Naive B cell (primary cell): Measurements from ENCODE around the gene NOTCH3. TPM values are rescaled to one million over a fixed set of nuclear protein-coding genes. Genes with fewer than 3 reads are reported as not detected.

ENCODE experiments used
- ATAC-seq, 2 donors: fragments of 150-1000 bp; cut with Tn5 transposase; 2 replicates each; pipeline ENCODE4 v1.10.0; 2021; ENCODE audit warnings: low read depth in 2 of 2, mild to moderate bottlenecking in 2 of 2, moderate library complexity in 2 of 2
- DNase-seq: peaks from one replicate; pipeline ENCODE4 v3.0.0; 2022
- H3K27ac Mint-ChIP-seq, 6 donors: one replicate each; pipeline ENCODE4 v1.8.0; 2020 to 2022; ENCODE audit warnings: mild to moderate bottlenecking in 6 of 6, mixed read lengths in 6 of 6, moderate library complexity in 5 of 6, inconsistent platforms in 2 of 6
- H3K27me3 Mint-ChIP-seq, 3 donors: one replicate each; pipeline ENCODE4 v1.8.0; 2021 to 2022; ENCODE audit warnings: mixed read lengths in 3 of 3, mild to moderate bottlenecking in 1 of 3
- H3K36me3 Mint-ChIP-seq, 2 donors: one replicate each; pipeline ENCODE4 v1.8.0; 2020 to 2022; ENCODE audit warnings: mixed read lengths in 2 of 2, inconsistent platforms in 1 of 2, mild to moderate bottlenecking in 1 of 2
- H3K4me1 Mint-ChIP-seq, 3 donors: one replicate each; pipeline ENCODE4 v1.8.0; 2020 to 2022; ENCODE audit warnings: mixed read lengths in 3 of 3, inconsistent platforms in 1 of 3, mild to moderate bottlenecking in 1 of 3, moderate library complexity in 1 of 3
- H3K4me3 Mint-ChIP-seq, 8 donors: one replicate each; pipeline ENCODE4 v1.8.0; 2020 to 2022; ENCODE audit warnings: mild to moderate bottlenecking in 8 of 8, mixed read lengths in 8 of 8, moderate library complexity in 8 of 8, inconsistent platforms in 2 of 8
- H3K9me3 Mint-ChIP-seq, 7 donors: one replicate each; pipeline ENCODE4 v1.8.0; 2020 to 2022; ENCODE audit warnings: mixed read lengths in 7 of 7, mild to moderate bottlenecking in 5 of 7, inconsistent platforms in 2 of 7, moderate library complexity in 1 of 7
- polyA plus RNA-seq, 6 donors: library from polyadenylated mRNA; unstranded; fragments of 300-500 nt; fragmentation: Illumina TruSeq; gene quantifications; one replicate each; pipeline ENCODE4 v1.2.3, GENCODE V29; 2021; ENCODE audit warnings: low read depth in 6 of 6

NOTCH3 gene
- polyA plus RNA-seq, 6 donors from 2014 or later = not detected

DNA sequence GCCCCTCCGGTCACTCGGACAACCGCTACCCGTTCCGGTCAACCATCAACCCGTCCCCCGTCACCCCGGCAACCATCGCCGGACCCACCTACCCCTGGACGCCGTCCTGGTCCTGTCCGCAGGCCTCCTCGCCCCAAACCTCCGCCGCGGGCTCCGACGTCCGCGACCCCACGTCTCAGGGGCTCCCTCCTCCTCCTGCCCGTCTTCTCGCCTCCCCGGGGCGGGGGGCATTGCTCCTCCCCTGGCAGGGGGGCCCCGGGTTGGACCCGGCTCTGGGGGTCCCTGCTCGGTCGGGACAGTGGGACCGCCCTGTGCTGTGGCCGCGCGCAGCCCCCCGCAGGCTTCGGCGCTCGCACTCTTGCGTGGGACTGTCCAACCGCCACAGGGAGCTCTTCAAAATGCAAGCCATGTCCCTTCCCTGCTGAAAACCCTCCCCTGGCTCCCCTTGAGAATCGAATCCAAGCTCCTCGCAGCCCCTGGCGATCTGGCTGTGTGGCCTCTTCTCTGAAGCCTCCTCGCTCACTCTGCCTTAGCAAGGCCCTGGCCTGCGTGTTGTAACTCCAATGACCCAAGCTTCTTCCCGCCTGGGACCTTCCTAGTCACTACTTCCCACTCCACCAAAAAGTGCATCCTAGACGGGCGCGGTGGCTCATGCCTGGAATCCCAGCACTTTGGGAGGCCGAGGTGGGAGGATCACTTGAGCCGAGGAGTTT, 23.0 kb upstream of the NOTCH3 start:
- Mint-ChIP-seq H3K9me3 (no peaks in the 10 kb centered on the region), H3K27ac (peak overlapping the region; percentile 41 to 91 (median 70)), H3K36me3 (no peaks in the 10 kb centered on the region), H3K4me1 (peaks cover 13 to 23% (median 20%) of the 10 kb centered on the region in 3 donors), H3K27me3 (peaks cover 14 to 32% (median 23%) of the 10 kb centered on the region in 3 donors), H3K4me3 (peak overlapping the region; percentile 80 to 94 (median 88))
- DNase-seq (no peak), ATAC-seq (peak in 1 of 2 donors; percentile 3)

DNA sequence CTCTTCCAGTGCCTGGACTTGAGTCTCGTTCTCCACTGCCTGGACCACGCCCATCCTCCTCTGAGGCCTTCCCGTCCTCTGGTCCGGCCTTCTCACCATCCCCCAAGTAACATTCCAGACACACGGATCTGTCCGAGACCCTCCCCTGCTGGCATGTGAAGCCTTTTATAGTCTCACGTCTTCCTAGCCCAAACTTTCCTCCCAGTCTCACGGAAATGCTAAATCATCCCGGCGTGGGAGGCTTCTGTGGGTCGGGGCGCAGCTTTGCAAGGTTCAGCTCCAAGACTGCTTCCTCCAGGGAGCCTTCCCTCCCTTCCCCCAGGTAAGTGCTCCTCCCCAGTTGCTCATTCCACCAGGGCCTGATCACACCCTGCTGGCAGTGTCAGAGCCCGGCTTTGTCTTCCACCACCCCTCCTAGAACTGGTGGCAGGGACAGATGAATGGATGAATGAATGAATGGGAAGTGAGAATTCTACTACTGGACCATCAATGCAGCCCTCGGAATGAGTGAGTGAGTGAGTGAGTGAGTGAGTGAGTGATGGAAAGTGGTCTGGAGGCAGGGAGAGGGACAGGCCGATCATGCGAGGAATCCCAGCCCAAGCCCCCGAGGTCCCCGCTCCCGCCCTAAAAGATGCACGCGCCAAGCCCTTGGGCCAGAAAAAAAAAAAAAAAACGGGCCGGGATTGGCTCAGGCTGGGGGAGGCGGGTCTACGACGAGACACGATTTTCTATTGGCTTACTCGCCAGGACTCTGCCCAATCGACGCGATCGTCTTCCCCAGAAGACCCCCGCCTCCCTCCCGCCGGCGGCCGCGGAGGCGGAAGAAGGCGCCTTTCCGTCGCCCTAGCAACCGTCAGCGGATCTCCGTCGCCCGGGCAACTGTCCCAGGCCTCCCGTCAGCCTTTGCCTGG, 22.2 kb upstream of the NOTCH3 start:
- Mint-ChIP-seq H3K27me3 (peaks cover 14 to 36% (median 23%) of the 10 kb centered on the region in 3 donors), H3K9me3 (no peaks in the 10 kb centered on the region), H3K4me3 (peak overlapping the region; percentile 80 to 94 (median 88)), H3K27ac (peak overlapping the region in 4 of 6 donors; percentile 44 to 91 (median 76)), H3K36me3 (no peaks in the 10 kb centered on the region), H3K4me1 (peaks cover 13 to 23% (median 20%) of the 10 kb centered on the region in 3 donors)
- ATAC-seq = peak; percentile 98 to 99
- DNase-seq = peak; percentile 77

DNA sequence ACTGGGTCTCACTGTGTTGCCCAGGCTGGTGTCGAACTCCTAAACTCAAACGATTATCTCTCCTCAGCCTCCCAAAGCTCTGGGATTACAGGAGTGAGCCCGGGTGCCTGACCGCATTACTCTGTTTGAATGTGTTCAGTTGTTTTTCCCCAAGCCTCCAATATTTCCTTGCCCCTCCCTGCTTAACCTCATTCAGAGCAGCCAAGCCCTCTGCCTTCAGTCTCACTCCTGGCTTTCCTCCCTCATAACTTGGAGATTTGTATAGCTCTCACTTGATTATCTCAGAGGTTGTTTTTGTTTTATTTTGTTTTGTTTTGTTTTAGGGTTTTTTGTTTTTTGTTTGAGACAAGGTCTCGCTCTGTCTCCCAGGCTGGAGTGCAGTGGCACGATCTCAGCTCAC, 20.0 kb upstream of the NOTCH3 start:
- no peaks in the 10 kb centered on the region for H3K36me3 Mint-ChIP-seq
- H3K4me1 Mint-ChIP-seq = peaks cover 13 to 23% (median 20%) of the 10 kb centered on the region in 3 donors
- ATAC-seq (no peak), DNase-seq (no peak)
- H3K9me3 Mint-ChIP-seq = no peaks in the 10 kb centered on the region
- no peak overlapping the region for H3K27ac Mint-ChIP-seq
- peak overlapping the region in 2 of 8 donors; percentile 36 to 60 for H3K4me3 Mint-ChIP-seq
- H3K27me3 Mint-ChIP-seq = peaks cover 14 to 36% (median 14%) of the 10 kb centered on the region in 3 donors

DNA sequence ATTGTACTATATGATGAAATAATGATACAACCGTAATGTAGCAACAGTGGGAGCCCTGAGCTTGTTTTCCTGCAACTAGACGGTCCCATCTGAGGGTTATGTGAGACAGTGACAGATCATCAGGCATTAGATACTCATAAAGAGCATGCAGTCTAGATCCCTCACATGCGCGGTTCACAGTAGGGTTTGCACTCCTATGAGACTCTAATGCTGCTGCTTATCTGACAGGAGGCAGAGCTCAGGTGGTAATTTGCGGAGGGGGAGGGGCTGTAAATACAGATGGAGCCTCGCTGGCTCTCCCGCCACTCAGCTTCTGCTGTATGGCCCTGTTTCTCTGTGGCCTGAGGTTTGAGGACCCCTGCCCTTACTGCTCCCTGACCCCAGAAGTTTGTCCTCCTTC, 17.7 kb upstream of the NOTCH3 start:
- Mint-ChIP-seq H3K4me3 (no peak overlapping the region), H3K4me1 (peaks cover 9 to 12% (median 11%) of the 10 kb centered on the region in 3 donors), H3K27me3 (peaks cover 10 to 26% (median 14%) of the 10 kb centered on the region in 3 donors), H3K27ac (no peak overlapping the region), H3K9me3 (no peaks in the 10 kb centered on the region), H3K36me3 (no peaks in the 10 kb centered on the region)
- no peak for DNase-seq
- no peak for ATAC-seq

DNA sequence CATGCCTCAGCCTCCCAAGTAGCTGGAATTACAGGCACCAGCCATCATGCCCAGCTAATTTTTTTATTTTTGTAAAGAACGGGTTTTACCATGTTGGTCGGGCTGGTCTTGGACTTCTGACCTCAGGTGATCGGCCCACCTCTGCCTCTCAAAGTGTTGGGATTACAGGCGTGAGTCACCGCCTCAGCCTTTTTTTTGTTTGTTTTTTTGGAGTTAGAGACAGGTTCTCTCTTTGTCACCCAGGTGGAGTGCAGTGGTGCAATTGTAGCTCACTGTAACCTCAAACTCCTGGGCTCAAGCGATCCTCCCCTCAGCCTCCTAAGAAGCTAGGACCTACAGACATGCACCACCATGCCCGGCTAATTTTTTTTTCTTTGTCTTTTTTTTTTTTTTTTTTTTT, 15.6 kb upstream of the NOTCH3 start:
- Mint-ChIP-seq H3K9me3 (no peaks in the 10 kb centered on the region), H3K4me1 (peaks cover 0 to 2% (median 0%) of the 10 kb centered on the region in 3 donors), H3K27ac (no peak overlapping the region), H3K4me3 (no peak overlapping the region), H3K36me3 (no peaks in the 10 kb centered on the region), H3K27me3 (peaks cover 0 to 7% (median 0%) of the 10 kb centered on the region in 3 donors)
- DNase-seq = no peak
- ATAC-seq = no peak

DNA sequence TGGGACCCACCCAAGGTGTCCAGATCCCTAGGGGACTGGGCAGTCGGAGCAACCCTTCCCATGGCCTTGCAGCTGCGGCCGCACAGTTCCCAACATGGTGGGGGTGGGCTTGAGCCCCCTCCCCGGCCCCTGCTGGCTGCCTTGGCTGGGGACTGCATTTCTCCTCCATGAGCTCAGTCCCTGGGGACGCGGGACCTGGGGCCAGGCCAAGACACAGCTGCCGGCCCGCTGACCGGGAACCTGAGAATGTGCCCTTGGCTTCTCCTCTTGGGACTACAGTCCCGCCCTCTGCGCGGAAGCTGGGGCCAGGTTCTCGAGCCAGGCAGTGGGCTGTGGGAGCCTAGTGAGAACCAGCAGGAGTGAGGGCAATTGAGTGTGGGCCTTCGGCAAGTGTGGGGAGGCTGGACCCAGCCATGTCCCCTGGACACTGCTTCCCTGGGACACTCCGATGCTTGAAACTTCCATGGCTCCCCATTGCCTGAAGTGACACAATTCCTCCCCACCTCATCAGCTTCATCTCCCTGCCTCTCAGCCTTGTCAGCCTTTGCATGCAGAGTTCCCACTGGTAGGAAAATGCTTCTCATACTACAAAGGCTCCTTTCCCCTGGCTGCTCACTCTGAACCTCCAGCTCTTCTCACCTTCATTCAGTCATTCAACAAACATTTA, 13.1 kb upstream of the NOTCH3 start:
- H3K4me3 Mint-ChIP-seq = no peak overlapping the region
- DNase-seq (no peak), ATAC-seq (no peak)
- H3K36me3 Mint-ChIP-seq = no peaks in the 10 kb centered on the region
- H3K4me1 Mint-ChIP-seq = peaks cover 0 to 2% (median 0%) of the 10 kb centered on the region in 3 donors
- H3K27ac Mint-ChIP-seq = no peak overlapping the region
- peaks cover 0 to 4% (median 0%) of the 10 kb centered on the region in 3 donors for H3K27me3 Mint-ChIP-seq
- no peaks in the 10 kb centered on the region for H3K9me3 Mint-ChIP-seq

DNA sequence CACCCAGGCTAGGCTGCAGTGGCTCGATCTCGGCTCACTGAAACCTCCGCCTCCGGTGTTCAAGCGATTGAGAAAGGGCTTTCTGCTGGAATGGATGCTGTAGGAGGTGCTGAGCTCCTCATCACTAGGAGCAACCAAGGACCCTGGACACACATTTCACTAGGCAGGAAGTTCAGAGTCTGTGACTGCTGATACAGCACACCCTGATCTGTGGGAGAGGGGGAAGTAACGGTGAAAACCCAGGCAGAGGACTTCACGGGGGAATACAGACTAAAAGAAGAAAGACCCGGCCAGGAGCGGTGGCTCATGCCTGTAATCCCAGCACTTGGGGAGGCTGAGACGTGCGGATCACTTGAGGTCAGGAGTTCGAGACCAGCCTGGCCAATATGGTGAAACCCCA, 11.9 kb upstream of the NOTCH3 start:
- H3K9me3 Mint-ChIP-seq = no peaks in the 10 kb centered on the region
- no peaks in the 10 kb centered on the region for H3K36me3 Mint-ChIP-seq
- H3K4me3 Mint-ChIP-seq = no peak overlapping the region
- no peaks in the 10 kb centered on the region for H3K27me3 Mint-ChIP-seq
- ATAC-seq (no peak), DNase-seq (no peak)
- peaks cover 0 to 2% (median 0%) of the 10 kb centered on the region in 3 donors for H3K4me1 Mint-ChIP-seq
- H3K27ac Mint-ChIP-seq = no peak overlapping the region

DNA sequence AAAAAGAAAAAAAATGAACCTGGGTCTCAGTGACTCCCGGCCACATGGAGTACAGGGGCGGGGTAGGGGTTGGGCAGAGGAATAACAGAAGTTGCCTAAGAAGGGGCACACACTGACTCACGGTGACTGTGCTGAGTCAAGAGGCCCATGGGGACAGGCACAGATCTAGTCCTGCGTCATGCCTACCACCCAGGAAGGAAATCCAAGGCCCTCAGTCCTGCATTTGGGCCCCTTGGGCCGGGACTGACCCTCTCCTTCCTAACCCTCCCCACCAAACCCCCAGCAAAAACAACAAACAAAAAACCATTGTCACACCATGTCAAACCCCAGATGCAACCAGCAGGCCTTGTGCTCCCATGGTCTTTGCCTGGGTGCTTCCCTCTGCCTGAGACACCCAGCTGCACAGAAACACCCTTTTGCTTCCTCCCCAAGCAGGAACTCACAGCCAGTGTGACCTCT, 9.6 kb upstream of the NOTCH3 start:
- peaks cover 6 to 15% (median 10%) of the 10 kb centered on the region in 3 donors for H3K27me3 Mint-ChIP-seq
- no peaks in the 10 kb centered on the region for H3K36me3 Mint-ChIP-seq
- H3K27ac Mint-ChIP-seq = peak overlapping the region in 2 of 6 donors; percentile 49 to 85
- no peak overlapping the region for H3K4me3 Mint-ChIP-seq
- ATAC-seq = no peak
- H3K9me3 Mint-ChIP-seq = no peaks in the 10 kb centered on the region
- DNase-seq = no peak
- H3K4me1 Mint-ChIP-seq = peaks cover 0 to 2% (median 0%) of the 10 kb centered on the region in 3 donors

DNA sequence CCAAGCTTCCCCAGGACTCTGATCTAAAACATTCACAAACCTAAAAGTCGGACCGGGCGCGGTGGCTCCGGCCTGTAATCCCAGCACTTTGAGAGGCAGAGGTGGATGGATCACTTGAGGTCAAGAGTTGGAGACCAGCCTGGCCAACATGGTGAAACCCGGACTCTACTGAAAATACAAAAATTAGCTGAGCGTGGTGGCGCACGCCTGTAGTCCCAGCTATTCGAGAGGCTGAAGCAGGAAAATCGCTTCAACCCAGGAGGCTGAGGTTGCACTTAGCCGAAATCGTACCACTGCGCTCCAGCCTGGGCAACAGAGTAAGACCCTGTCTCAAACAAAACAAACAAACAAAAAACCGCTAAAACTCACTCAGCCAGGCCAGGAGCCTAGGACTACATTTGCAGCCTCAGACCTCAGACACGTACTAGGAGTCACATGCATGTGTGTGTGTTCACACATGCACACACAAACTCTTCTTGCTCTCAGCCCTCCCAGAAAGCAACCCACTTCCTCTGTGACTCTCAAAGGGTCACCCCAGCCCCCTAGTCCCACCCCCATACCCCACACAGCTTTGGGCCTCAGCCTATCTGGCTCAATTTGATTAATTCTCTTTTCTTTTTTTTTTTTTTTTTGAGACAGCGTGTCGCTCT, 704 bp upstream of the NOTCH3 start:
- H3K27ac Mint-ChIP-seq = peak overlapping the region in 1 of 6 donors; percentile 67
- H3K4me3 Mint-ChIP-seq = peak overlapping the region in 7 of 8 donors; percentile 71 to 88 (median 79)
- ATAC-seq (no peak), DNase-seq (no peak)
- H3K4me1 Mint-ChIP-seq = peaks cover 14 to 26% (median 15%) of the 10 kb centered on the region in 3 donors
- H3K27me3 Mint-ChIP-seq = peaks cover 39 to 70% (median 60%) of the 10 kb centered on the region in 3 donors
- peaks cover 0 to 15% of the 10 kb centered on the region in 2 donors for H3K36me3 Mint-ChIP-seq
- H3K9me3 Mint-ChIP-seq = peaks cover 0 to 2% (median 0%) of the 10 kb centered on the region in 7 donors

DNA sequence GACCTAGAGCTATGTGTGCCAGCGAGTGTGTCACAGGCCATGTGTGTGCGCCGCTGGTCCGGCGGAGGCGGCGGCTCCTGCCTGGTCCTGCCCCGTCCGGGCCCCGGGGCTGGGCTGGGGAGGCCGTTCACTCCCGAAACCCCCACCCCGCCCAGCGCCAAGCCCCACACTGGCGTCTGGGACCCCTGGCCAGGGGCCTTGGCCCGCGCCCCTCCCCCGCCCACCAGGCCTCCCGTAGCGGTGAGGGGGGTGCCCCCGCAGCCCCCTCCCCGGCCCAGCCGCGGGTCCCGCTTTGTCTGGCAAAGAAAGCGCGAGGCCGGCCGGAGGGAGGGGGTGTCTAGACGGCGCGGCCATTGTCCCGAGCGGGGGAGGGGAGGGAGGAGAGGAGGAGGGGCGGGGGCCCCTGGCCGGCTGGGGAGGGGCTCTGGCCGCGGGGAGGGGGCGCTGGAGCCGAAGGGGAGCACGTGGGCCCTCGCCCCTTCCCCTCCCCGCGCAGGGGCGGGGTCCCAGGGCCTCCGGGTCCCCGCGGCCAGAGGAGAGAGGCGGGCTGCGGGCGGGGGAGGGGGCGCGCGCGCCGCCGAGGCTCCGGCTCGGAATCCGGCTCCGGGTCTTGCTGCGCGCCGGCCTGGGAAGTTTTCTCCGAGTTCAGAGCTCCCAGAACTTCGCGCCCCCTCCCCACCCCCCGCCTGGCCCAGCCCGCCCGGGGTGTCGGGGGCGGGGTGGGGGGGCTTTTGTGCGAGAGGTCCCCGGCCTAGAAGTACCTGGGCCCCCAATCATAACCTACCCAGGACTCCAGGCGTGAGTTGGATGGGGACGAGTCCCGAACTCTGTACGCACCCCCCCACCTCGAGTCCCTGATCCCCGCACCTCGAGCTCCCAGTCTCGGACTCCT, 888 bp downstream of the NOTCH3 start:
- DNase-seq (no peak), ATAC-seq (no peak)
- H3K27ac Mint-ChIP-seq = no peak overlapping the region
- H3K36me3 Mint-ChIP-seq = peaks cover 0 to 15% of the 10 kb centered on the region in 2 donors
- peaks cover 0 to 2% (median 0%) of the 10 kb centered on the region in 7 donors for H3K9me3 Mint-ChIP-seq
- H3K4me3 Mint-ChIP-seq = peak overlapping the region in 7 of 8 donors; percentile 63 to 88 (median 80)
- H3K4me1 Mint-ChIP-seq = peaks cover 17 to 28% (median 17%) of the 10 kb centered on the region in 3 donors
- H3K27me3 Mint-ChIP-seq = peaks cover 40 to 67% (median 54%) of the 10 kb centered on the region in 3 donors

DNA sequence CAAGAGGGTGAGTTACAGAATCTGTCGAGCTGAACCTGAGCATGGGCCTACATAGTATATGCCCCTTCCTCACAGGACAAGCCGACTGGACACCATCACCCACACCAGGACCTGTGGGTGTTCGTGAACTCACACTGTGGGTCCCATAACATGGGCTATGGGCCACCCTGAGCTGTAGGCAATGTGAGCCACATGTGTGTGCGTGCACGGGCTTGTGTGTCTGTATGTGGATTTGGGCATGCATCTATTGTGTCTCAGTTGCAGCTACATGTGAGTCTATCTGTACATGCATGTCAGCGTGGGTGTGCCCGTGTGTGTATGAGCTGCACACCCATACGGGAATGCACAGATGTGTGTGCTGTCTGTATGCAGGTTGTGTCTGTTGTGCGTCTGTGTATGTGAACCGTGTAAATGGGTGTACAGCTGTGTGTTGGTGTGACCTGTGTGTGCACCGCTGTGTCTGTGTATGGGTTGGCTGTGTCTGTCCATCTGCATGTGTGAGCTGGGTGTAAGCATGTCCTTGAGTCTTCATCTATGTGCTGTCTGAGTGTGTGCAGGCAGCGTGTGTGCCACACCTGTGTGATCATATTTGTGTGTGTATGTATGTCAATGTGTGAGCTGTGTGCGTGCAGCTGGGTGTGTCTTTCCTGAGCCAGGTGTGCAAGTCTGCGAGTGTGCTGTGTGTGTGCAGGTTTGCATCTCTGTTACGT, 1.7 kb downstream of the NOTCH3 start:
- ATAC-seq (no peak), DNase-seq (no peak)
- peaks cover 20 to 35% (median 22%) of the 10 kb centered on the region in 3 donors for H3K4me1 Mint-ChIP-seq
- H3K27ac Mint-ChIP-seq = no peak overlapping the region
- H3K9me3 Mint-ChIP-seq = peaks cover 0 to 2% (median 0%) of the 10 kb centered on the region in 7 donors
- H3K36me3 Mint-ChIP-seq = peaks cover 0 to 20% of the 10 kb centered on the region in 2 donors
- H3K27me3 Mint-ChIP-seq = peaks cover 42 to 71% (median 62%) of the 10 kb centered on the region in 3 donors
- H3K4me3 Mint-ChIP-seq = peak overlapping the region; percentile 1 to 88 (median 77)
